Stimulated activated effector memory CD8-positive, alpha-beta T cell treated with anti-CD3 and anti-CD28 coated beads, Interleukin-12 subunit alpha, Interleukin-12 subunit beta, amount 100 ng/mL, for 72 hours (primary cell): ENCODE measurements around the gene SYTL2.
"Not testable (repeated sequence)": the region's sequence is repeated elsewhere in the genome, so short reads cannot be mapped to it uniquely, and the experiment has no call there.

Source experiments
- ATAC-seq: fragments of 150-1000 bp; cut with Tn5 transposase; 2 replicates; pipeline ENCODE4 v1.10.0; 2021
- DNase-seq, 2 donors: peaks; one replicate each; pipeline ENCODE4 v3.0.0; 2021 to 2022; ENCODE audit warnings: low spot score in 2 of 2
- H3K27ac Mint-ChIP-seq: one replicate; pipeline ENCODE4 v1.8.0; 2022; ENCODE audit warnings: mild to moderate bottlenecking, mixed read lengths
- H3K36me3 Mint-ChIP-seq: one replicate; pipeline ENCODE4 v1.8.0; 2022; ENCODE audit warnings: mild to moderate bottlenecking, mixed read lengths
- H3K4me1 Mint-ChIP-seq: one replicate; pipeline ENCODE4 v1.8.0; 2022; ENCODE audit warnings: mixed read lengths
- H3K4me3 Mint-ChIP-seq: one replicate; pipeline ENCODE4 v1.8.0; 2022; ENCODE audit warnings: mild to moderate bottlenecking, mixed read lengths
- H3K9me3 Mint-ChIP-seq: one replicate; pipeline ENCODE4 v1.8.0; 2022; ENCODE audit warnings: mixed read lengths

Gene SYTL2

DNA sequence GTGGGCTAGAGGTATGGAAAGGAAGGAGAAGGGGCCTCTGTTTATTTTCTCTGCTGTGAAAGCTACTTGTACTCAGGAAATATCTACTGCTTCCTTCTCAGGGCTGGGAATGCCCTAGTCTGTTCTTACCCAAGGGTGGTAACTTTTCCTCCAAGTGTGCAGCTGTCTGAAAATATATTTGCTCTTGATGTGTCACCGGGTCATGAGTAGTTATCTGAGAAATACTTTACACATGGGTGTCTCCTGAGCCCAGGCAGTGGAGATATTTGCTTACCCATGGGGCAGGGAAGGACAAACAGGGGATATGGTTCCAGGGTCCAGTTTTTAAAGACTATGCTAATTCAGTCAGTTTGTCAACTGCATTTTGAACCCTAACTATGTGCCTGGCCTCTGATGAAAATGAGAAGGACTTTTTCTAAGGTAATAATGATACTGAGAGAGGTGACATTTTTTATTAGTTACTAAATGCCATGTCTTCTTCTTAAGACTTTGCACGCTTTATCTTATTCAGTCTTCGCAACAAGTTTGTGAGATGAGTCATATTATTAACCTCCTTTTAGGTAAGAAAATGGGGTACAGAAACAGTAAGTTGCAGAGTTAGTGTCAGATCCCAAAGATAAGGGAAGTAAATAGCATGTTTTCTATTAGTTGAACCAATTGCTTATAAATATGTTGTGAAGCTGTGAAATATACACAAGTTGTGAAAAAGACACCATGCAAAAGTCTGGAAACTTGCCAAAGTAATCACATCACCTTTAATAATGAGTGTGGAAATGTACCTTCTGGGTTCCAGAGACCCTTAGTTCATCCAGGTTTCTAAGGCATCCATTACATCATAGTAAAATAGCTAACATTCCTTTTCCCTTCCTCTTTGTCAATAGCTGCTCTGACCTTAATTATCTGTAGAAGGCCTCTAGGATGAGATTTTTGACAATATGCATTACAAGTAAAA is 22.9 kb downstream of the SYTL2 start:
- no peaks in the 10 kb centered on the region for H3K9me3 Mint-ChIP-seq
- peaks cover 37% of the 10 kb centered on the region for H3K4me1 Mint-ChIP-seq
- peak; percentile 58 for ATAC-seq
- H3K27ac Mint-ChIP-seq, result peak overlapping the region; percentile 75
- H3K4me3 Mint-ChIP-seq, result peak overlapping the region; percentile 20
- DNase-seq, result no peak
- no peaks in the 10 kb centered on the region for H3K36me3 Mint-ChIP-seq

DNA sequence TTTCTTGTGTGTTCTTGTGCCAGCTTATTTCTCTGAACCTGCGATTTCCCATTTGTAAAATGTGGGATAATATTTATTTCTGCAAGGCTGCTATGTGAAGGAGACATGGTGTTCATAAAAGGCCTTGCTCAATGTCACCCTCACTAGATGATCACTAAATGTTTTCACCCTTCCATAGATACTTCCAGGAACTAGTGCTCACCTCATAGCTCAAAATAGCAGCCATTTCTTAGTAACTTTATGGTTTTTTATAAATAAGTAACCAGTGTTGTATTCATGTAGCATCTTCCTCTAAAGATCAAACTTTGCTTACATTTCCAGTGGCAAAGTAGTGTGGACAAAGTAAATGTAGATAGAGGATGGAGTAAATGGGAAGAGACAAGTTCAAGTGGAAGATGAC is 23.8 kb downstream of the SYTL2 start:
- no peak for DNase-seq
- peak overlapping the region; percentile 56 for H3K27ac Mint-ChIP-seq
- no peaks in the 10 kb centered on the region for H3K36me3 Mint-ChIP-seq
- peak; percentile 54 for ATAC-seq
- peak overlapping the region; percentile 20 for H3K4me3 Mint-ChIP-seq
- peaks cover 45% of the 10 kb centered on the region for H3K4me1 Mint-ChIP-seq
- peaks cover 6% of the 10 kb centered on the region for H3K9me3 Mint-ChIP-seq

DNA sequence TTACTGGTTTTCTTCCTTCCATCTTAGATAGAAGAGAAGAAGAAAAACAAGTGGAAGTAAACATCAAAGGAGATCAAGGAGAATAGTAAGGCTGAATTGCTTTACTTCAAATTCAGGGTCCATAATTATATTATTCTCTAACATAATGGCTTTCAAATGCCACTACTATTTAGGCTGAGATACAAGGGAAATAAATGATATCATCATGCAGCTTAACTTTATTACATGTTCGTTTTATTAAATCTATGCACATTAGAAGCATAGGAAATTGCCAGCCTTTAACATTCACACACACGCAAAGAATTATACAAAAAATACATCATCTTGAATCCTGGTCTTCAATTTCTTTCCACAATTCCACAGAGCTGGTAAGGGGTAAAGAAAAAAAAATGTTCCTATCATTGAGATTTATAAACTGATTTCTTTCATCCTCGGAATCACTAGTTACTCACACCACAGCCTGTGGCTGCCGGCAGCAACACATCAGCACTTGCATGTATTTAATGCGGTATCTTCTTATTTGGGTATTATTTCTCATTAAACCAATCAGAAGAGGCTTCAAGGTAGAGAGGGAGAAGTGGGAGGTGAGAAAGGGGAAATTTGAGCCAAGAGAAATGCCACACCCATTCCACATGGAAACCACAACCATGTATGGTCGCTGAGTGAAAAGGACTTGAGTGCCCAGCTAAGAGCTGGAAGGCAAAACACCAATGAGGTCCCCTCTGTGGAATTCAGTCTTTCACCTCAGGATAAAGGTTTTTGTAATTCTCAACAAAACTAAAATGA is 26.3 kb downstream of the SYTL2 start:
- ATAC-seq, result no peak

DNA sequence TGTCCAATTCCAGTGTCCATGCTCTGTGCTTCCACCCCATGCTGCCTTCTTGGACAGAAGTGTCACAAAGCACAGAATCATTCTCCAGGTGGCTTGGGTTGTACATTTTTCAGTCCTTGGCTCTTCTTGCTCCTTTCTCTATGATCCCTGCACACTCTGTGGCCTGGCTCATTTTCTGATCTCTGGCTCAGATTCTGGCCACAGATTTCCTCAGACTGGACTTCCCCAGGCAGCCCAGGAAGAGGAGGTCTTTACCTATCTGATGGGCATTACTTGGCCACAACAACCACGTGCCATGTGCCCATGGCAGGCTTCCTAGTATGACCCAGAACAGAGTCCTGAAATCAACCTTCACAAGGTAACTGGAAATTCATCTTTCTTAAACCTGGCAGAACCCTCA is 27.2 kb downstream of the SYTL2 start:
- Mint-ChIP-seq H3K4me1 (peaks cover 70% of the 10 kb centered on the region), H3K4me3 (no peak overlapping the region), H3K27ac (peak overlapping the region; percentile 74), H3K36me3 (no peaks in the 10 kb centered on the region), H3K9me3 (peaks cover 6% of the 10 kb centered on the region)
- ATAC-seq (no peak), DNase-seq (no peak)

More for the DNA sequence above, 26.3 kb downstream of the SYTL2 start:
- peak overlapping the region; percentile 74 for H3K27ac Mint-ChIP-seq
- no peaks in the 10 kb centered on the region for H3K36me3 Mint-ChIP-seq
- DNase-seq, result no peak
- H3K4me3 Mint-ChIP-seq, result no peak overlapping the region
- H3K9me3 Mint-ChIP-seq, result peaks cover 6% of the 10 kb centered on the region
- H3K4me1 Mint-ChIP-seq, result peaks cover 68% of the 10 kb centered on the region

GRCh38 chr11:85780780-85781517 is 30.0 kb downstream of the SYTL2 start:
- DNase-seq (peak in 1 of 2 donors; percentile 58), ATAC-seq (peak; percentile 84)
- Mint-ChIP-seq H3K27ac (peak overlapping the region; percentile 88), H3K4me3 (peak overlapping the region; percentile 27), H3K4me1 (peaks cover 66% of the 10 kb centered on the region)
- H3K9me3 Mint-ChIP-seq, H3K36me3 Mint-ChIP-seq: not testable (repeated sequence)

DNA sequence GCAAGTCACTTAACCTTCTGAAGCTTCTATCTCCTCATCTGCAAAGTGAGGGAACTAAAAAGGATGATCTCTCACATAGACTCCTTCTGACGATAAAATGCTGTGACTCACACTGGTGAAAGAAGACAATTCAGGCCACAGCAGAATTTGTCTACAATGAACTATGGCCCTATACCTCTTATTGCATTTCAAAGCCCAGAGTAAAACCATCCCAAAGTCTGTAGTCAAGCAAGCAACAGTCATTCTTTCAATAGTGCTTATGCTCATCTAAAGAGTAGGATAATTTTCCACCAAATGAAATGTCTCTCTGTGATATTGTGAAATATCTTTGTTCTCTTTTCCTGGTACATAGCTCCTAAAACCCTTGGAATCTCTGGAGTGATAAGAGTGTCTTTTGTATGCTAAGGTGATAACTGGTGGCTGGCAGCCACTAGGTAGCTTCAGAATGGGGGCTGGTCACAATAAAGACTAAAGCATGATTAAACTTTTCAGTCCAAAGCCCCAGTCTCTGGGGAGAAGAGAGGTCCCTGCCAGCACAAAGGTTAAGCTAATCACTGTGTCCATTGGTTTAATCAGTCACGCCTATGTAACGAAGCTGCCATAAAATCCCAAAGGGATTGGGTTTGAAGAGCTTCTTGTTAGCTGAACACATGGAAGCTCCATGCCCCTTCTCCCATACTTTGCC is 30.8 kb downstream of the SYTL2 start:
- H3K4me3 Mint-ChIP-seq, result peak overlapping the region; percentile 27
- no peak for DNase-seq
- H3K4me1 Mint-ChIP-seq, result peaks cover 68% of the 10 kb centered on the region

DNA sequence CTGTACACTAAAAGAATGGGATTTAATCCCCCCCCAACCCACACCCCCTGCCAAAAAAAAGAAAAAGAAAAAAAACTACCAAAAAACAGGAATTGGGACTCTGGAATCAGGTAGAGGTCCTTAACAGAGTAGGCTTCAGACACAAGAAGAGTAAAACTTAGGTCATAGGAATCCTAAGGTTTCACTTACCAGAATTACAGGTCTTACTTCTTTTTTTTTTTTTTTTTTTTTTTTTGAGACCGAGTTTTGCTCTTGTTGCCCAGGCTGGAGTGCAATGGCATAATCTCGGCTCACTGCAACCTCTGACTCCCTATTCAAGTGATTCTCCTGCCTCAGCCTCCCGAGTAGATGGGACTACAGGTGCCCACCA is 33.4 kb downstream of the SYTL2 start:
- H3K36me3 Mint-ChIP-seq, DNase-seq, H3K9me3 Mint-ChIP-seq, ATAC-seq, H3K27ac Mint-ChIP-seq, H3K4me3 Mint-ChIP-seq: not testable (repeated sequence)
- H3K4me1 Mint-ChIP-seq, result peaks cover 66% of the 10 kb centered on the region

More for the DNA sequence above, 30.8 kb downstream of the SYTL2 start:
- peak; percentile 73 for ATAC-seq
- H3K27ac Mint-ChIP-seq, result peak overlapping the region; percentile 88
- no peaks in the 10 kb centered on the region for H3K36me3 Mint-ChIP-seq
- peaks cover 8% of the 10 kb centered on the region for H3K9me3 Mint-ChIP-seq

DNA sequence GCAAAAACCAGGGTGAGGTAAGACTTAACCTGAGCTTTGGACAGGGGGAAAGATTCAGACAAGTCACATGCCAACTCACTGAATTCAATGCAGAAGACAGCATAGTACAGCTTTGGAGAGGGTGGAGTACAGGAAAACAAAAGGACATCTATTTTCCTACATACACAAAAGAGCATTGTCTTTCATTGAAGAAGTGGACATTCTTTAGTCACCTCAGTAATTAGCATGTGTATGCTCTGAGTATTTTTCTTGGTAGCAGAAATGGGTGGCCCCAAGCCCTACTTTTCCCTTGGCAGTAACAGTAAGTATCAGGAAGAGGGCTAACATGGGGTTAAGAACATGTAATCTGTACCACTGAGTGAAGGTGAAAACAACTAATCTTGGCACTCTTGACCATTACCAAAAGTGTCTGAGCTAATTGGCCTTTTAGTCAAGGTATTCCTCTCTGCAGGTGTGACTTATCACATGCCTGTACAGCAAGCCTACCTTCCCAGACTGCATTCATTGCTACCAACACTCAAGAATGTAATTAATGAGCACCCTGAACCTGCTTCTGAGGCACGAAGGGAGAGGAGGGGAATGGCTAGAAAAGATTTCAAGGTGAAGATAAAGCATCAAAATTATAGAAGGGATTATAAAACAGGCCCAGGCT is 33.9 kb downstream of the SYTL2 start:
- H3K36me3 Mint-ChIP-seq, result no peaks in the 10 kb centered on the region
- peaks cover 2% of the 10 kb centered on the region for H3K9me3 Mint-ChIP-seq
- H3K4me1 Mint-ChIP-seq, result peaks cover 62% of the 10 kb centered on the region
- H3K4me3 Mint-ChIP-seq, result no peak overlapping the region
- DNase-seq (no peak), ATAC-seq (no peak)
- H3K27ac Mint-ChIP-seq, result no peak overlapping the region

DNA sequence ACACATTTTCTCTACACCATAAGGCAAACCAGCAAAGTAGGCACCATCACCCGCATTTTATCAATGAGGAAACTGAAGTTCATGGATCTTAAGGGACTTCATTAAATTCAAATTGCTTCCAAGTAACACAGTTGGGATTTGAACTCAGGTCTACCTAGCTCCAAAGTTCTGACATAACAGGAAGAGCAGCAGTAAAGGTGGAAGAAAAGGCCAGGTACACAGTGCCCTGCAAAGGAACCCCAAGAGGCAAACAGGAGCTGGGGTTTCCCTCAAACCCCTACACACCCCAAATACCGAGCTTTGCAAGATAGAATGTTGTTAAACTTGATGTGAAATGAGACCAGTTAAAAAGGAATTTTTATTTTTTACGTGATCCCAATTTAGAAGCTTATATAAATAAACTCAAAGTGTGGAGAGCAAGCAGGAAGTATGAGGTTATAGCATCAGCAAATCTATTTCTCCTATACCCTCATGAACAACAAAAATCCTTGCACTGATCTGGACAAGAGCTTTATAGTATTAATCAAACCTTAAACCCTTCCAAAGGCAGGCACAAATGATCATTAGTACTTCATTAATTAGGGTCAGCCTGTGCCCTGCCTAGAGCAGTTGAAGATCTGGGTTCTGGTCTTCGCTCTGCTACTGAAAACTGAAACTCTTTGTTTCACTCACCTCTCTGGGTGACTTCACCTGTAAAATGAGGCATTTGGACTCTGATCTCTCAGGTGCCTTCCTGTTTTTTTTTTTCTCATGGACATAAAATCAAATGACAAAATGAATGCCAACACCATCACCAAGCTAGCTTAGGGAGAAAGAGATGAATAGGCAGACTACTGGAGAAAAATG is 36.5 kb downstream of the SYTL2 start:
- no peak for DNase-seq
- Mint-ChIP-seq H3K4me1 (peaks cover 52% of the 10 kb centered on the region), H3K9me3 (peaks cover 8% of the 10 kb centered on the region), H3K36me3 (no peaks in the 10 kb centered on the region), H3K27ac (peak overlapping the region; percentile 60), H3K4me3 (peak overlapping the region; percentile 21)
- peak; percentile 57 for ATAC-seq

DNA sequence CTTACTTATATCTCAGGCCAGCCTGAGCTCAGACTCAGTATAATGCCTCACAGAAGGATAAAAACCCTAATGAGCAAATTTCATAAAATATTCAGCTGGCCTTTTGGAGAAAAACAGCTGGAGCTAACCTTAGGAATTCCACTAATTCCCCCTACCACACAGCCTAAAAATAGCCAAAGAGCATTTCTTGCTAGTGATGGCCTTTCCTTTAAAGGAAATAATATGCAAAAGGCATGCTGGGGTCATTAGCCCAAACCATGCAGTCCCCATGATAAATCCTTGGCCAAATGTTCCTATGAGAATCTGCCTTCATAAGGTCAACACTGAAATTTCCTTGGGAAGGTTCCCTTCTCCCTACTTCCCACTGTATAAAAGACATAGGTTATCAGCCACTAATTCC is 38.2 kb downstream of the SYTL2 start:
- peaks cover 8% of the 10 kb centered on the region for H3K9me3 Mint-ChIP-seq

DNA sequence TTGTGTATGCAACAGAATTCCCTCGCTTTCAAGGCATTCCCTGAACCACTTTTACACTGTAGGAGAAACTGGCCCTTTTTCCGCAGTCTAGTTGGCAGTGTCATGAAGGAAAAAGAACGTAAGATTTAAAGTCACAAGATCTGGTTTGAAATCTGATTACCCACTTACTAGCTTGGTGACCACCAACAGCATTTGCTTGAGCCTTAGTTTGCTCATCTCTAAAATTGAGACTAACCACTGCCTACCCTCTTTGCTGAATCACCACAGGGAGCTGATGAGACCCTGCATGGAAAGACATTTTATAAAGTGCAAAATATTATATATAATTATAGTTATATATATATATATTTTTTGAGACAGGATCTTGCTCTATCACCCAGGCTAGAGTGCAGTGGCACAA is 39.4 kb downstream of the SYTL2 start:
- no peaks in the 10 kb centered on the region for H3K36me3 Mint-ChIP-seq
- no peak overlapping the region for H3K4me3 Mint-ChIP-seq
- peaks cover 8% of the 10 kb centered on the region for H3K9me3 Mint-ChIP-seq
- ATAC-seq (peak; percentile 58), DNase-seq (no peak)
- no peak overlapping the region for H3K27ac Mint-ChIP-seq
- peaks cover 70% of the 10 kb centered on the region for H3K4me1 Mint-ChIP-seq

More for the DNA sequence above, 38.2 kb downstream of the SYTL2 start:
- DNase-seq (no peak), ATAC-seq (no peak)
- peaks cover 69% of the 10 kb centered on the region for H3K4me1 Mint-ChIP-seq
- no peak overlapping the region for H3K4me3 Mint-ChIP-seq
- H3K36me3 Mint-ChIP-seq, result no peaks in the 10 kb centered on the region
- H3K27ac Mint-ChIP-seq, result peak overlapping the region; percentile 26

DNA sequence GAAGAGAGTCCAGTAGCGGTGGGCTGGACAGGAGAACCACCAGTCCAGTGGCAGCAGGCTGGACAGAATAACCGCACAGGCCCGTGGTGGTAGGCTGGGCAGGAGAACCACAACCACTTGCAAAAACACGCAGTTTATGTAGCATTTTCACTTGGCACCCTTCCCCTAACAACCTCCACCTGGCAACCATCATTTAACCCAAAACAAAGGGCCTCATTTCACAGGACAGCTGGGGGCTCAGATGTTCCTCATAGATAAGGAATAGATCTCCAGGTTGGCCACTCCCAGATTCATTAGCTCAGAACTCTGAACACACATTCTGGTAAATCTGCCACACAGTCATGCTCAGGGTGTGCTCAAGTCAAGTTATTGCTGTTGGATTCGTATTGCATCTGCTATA is 41.2 kb downstream of the SYTL2 start:
- no peak for DNase-seq
- H3K4me3 Mint-ChIP-seq, result no peak overlapping the region
- H3K9me3 Mint-ChIP-seq, result peaks cover 5% of the 10 kb centered on the region
- peak; percentile 17 for ATAC-seq
- H3K36me3 Mint-ChIP-seq, result no peaks in the 10 kb centered on the region
- peak overlapping the region; percentile 1 for H3K27ac Mint-ChIP-seq
- H3K4me1 Mint-ChIP-seq, result peaks cover 66% of the 10 kb centered on the region

- Mint-ChIP-seq H3K36me3 (peaks cover 2% of the 10 kb centered on the region), H3K4me3 (peak overlapping the region; percentile 43), H3K9me3 (peaks cover 5% of the 10 kb centered on the region), H3K27ac (peak overlapping the region; percentile 1), H3K4me1 (peaks cover 69% of the 10 kb centered on the region)
- ATAC-seq (peak; percentile 90), DNase-seq (no peak)
Observed at GRCh38 chr11:85768473-85769146, 42.3 kb downstream of the SYTL2 start.
